GM20431 (cell line): ENCODE results near the gene SYF2.

ENCODE experiments used
- in situ Hi-C: fragments of 300-500 bp; cut with MseI, MboI; formaldehyde crosslinking; loops from one replicate; pipeline ENCODE4 v1.15.0; 2020; ENCODE audit warnings: low sequenced_read_pairs; ENCODE audit not compliant: unreplicated experiment

SYF2 gene

GRCh38 chr1:25210728-25211127, 21.6 kb downstream of the SYF2 start:
- in situ Hi-C loops: loop anchor here (25.0 kb wide), 2 partner anchors 348 to 523 kb away; no protein-coding TSS in a partner anchor

- in situ Hi-C loops: loop anchor here (25.0 kb wide), 2 partner anchors 347 to 522 kb away; no protein-coding TSS in a partner anchor
These were observed 22.8 kb downstream of the SYF2 start for GRCh38 chr1:25209516-25209915.

GRCh38 chr1:25208561-25209222, 23.6 kb downstream of the SYF2 start:
- in situ Hi-C loops: loop anchor here (25.0 kb wide), 2 partner anchors 346 to 521 kb away; no protein-coding TSS in a partner anchor

- in situ Hi-C loops: loop anchor here (25.0 kb wide), 2 partner anchors 346 to 521 kb away; no protein-coding TSS in a partner anchor
These were observed 24.2 kb downstream of the SYF2 start for GRCh38 chr1:25208092-25208491.

GRCh38 chr1:25206201-25206600, 26.1 kb downstream of the SYF2 start:
- in situ Hi-C loops: loop anchor here (25.0 kb wide), 2 partner anchors 344 to 519 kb away; no protein-coding TSS in a partner anchor

- in situ Hi-C loops: loop anchor here (25.0 kb wide), 2 partner anchors 343 to 518 kb away; no protein-coding TSS in a partner anchor
These were observed 26.5 kb downstream of the SYF2 start for GRCh38 chr1:25205786-25206185.

GRCh38 chr1:25204797-25205480, 27.4 kb downstream of the SYF2 start:
- in situ Hi-C loops: loop anchor here (25.0 kb wide), 2 partner anchors 343 to 518 kb away; no protein-coding TSS in a partner anchor

GRCh38 chr1:25201006-25201405, 31.3 kb downstream of the SYF2 start:
- in situ Hi-C loops: loop anchor here (25.0 kb wide), 2 partner anchors 339 to 514 kb away; no protein-coding TSS in a partner anchor

- in situ Hi-C loops: loop anchor here (25.0 kb wide), 2 partner anchors 338 to 513 kb away; no protein-coding TSS in a partner anchor
These were observed 32.3 kb downstream of the SYF2 start for GRCh38 chr1:25199819-25200620.

- in situ Hi-C loops: no loop called here
These were observed 33.5 kb downstream of the SYF2 start for GRCh38 chr1:25198663-25199252.

- in situ Hi-C loops: no loop called here
These were observed 34.2 kb downstream of the SYF2 start for GRCh38 chr1:25197982-25198662.

GRCh38 chr1:25197235-25197975, 34.9 kb downstream of the SYF2 start:
- in situ Hi-C loops: no loop called here

- in situ Hi-C loops: no loop called here
These were observed 35.5 kb downstream of the SYF2 start for GRCh38 chr1:25196830-25197229.

- in situ Hi-C loops: no loop called here
These were observed 36.5 kb downstream of the SYF2 start for GRCh38 chr1:25195835-25196234.

- in situ Hi-C loops: no loop called here
These were observed 37.7 kb downstream of the SYF2 start for GRCh38 chr1:25194572-25195020.

GRCh38 chr1:25194054-25194453, 38.2 kb downstream of the SYF2 start:
- in situ Hi-C loops: no loop called here

- in situ Hi-C loops: no loop called here
These were observed 39.1 kb downstream of the SYF2 start for GRCh38 chr1:25193229-25193628.

- in situ Hi-C loops: no loop called here
These were observed 40.1 kb downstream of the SYF2 start for GRCh38 chr1:25192154-25192553.

- in situ Hi-C loops: no loop called here
These were observed 42.0 kb downstream of the SYF2 start for GRCh38 chr1:25190260-25190659.
